COLO829 (cell line): ENCODE data around the gene GREB1L.
"Not testable (repeated sequence)": the region's sequence is repeated elsewhere in the genome, so short reads cannot be mapped to it uniquely, and the experiment has no call there.

ENCODE experiments used
- DNase-seq: peaks from one replicate; pipeline ENCODE4 v3.0.0; 2012; ENCODE audit warnings: low spot score

Gene GREB1L

DNA sequence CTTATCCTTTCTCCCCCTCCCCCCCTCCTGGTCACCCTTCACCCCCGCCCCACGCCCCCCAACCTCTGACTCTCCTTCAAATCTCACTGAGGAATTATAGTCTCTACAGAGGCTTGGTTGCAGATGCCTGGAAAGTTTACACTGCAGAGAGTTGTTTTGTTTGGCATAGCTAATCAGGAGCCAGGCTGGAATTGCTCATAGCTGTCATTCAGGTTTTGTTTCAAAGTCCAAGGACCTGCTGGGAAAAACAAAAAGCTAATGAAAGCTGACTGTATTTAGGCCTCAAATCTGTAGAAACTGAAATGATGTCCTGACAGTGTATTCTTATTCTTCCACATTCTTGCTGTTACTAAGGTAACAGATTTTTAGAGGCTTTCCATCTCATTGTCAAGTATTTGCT lies 22.6 kb downstream of the GREB1L start:
- DNase-seq, result no peak

DNA sequence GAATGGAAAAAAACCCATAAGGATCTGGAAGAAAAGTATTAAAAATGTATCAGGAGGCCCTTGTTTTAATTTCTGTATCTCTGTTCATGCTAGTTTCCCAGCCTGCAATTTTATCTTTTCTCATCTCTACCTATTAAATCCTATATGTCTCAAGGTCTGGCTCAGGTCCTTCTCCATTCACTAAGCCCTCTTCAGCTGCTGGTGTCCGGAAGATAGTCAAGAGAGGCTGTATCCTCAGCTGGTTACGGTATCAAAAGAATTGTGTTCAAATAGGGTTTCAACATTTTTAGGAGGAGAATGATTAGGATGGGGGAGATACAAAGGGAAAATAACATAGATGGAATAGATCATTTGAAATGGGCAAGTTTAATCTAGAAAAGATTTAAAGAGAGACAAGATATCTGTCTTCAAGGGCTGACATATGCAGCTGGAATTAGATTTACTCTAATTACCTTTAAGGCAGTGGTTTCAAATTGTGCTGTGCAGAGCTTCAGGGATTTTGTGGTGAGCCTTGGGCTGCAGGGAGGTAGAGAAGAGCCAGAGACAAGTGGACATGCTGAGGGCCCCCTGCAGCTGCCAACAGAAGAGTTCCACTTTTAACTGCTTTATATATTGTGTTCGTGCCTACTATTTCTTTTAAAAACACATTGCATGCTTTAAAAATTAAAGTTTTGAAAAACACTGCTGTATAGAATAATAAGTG lies 24.1 kb downstream of the GREB1L start:
- DNase-seq, result no peak

DNA sequence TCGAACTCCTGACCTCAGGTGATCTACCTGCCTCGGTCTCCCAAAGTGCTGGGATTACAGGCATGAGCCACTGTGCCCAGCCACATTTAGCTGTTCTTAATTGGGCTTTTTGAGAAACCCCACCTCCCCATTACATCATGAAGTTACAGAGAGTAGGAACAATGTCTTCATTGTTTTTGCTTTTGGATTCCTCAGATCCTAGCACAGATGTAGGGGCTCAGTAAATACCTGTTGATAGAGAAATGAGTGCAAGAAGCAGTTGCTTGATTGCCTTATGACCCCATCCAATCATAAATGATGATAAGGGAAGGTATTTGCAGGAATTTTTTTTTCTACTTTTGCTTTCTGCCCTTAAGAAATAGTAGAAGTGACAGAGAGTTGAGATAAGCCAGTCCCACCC lies 25.4 kb downstream of the GREB1L start:
- peak; percentile 27 for DNase-seq

DNA sequence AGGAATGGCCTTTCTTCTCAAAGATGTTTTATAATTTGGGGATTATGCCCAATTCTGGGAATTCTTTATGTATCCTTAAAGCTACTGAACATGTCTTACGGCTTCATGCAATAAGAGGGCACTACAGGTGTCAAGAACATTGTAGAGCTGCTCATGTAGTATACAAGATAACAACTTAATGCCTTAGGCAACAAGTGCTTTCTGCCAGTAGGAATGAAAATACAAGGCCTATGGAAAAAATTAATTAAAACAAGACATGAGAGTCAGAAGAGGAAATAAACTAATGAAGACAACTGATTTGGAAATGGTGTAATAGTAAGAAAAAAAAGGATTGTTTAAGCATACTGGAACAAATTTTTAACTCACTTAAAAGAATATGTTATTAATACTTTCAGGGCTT lies 27.3 kb downstream of the GREB1L start:
- DNase-seq, result no peak

DNA sequence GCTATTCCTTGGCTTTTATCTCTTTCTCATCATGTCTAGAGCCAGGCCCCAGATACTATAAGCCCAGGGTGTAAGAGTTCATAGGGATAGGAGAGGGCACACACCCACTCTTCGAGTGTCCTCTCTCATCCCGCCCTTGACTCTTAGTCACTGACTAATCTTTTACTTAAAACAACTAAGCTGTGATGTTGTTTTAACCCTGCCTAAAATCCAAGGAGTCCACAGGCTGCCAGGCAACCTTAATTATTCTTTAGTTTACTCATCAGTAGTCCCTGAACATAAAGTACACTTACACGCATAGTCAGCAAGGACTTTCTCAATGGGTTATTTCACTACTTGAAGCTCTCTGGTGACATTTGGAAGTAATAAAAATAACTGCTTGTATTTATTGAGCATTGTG lies 28.4 kb downstream of the GREB1L start:
- no peak for DNase-seq

DNA sequence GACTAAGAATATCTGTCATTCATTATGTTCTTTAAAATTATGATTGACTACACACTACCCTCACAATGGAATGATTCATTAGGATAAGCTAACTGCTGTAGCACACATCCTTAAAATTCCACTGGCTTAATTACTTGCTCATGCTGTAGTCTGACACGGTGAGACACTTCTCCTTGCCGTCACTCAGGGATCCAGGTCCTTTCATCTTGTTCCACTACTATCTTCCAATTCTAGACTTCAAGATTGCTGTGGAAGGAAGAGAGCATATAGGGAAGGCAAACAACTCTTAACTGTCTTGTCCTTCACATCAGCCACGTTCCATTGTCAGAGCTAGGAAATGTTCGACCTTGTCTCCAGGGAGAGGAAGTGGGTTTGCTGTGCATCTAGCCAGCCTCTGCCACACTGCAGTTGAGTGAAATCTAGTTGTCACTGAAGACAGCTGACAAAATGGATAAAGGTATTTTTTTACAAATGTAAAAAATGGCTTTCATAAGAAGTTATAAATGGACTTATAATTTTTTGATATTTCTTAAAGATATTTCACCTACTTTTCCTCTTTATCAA lies 30.1 kb downstream of the GREB1L start:
- DNase-seq, result no peak

DNA sequence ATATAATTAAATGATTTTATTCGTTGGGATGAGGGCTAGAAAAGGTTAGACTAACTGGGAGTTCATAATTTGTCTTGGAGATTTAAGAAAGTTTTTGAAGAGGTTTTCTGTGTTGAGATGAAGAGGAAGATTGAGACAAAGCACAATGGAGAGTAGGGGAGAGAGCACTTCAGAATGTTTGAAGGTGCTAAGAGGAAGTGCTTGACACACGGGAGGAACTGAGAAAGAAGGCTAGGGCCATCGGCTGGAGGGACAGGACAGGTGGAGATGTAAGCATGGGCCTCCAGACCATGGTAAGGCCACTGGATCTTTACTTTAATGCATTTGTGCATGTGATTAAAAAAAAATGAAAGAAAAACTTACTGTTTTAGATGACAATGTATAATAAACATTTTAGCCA lies 31.5 kb downstream of the GREB1L start:
- DNase-seq, result no peak

DNA sequence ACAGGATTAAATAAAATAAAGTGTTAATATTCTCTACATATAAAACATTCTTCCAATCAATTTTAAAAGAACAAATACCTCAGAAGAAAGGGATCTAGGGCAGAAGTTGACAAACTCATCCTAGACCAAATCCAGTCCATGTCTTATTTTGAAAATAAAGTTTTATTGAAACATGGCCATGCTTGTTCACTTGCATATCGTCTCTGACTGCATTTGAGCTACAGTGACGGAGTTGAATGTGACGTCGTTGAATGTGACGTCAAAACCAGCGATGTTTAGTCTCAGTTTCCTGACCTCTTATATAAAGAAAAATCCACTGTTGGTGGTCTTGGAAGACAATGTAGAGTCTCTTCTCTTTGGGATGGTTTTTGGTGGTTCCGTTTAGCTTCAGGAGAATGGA lies 33.6 kb downstream of the GREB1L start:
- DNase-seq, result no peak

DNA sequence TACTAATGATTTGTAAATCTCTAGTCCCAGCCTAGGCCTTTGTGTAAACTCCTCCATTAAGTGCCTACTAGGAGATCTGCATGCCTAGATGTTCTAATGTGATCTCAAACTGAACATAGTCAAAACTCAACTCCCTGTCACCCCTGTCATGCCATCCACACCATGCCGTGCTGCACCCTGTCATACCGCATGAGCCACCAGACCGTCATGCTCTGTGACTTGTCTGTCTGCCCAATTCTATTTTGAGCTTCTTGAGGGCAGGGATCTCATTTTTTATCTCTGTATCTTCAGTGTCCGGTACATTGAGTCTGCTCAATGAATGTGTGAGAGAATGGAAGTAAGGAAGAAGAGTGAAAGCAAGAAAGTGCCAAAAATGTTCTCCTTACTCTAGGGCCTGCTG lies 35.5 kb downstream of the GREB1L start:
- no peak for DNase-seq

DNA sequence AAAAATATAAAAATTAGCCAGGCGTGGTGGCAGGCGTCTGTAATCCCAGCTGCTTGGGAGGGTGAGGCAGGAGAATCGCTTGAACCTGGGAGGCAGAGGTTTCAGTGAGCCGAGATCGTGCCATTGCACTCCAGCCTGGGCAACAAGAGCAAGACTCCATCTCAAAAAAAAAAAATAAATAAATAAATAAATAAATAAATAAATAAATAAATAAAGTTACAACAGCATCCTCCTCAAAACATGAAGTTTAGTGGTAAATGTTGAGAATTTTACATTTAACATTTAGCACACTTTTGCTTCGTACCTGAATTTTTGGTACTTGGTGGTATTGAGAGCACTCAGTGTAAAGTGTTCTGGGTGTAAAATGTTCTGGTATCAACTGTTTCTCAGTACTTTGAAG lies 36.2 kb downstream of the GREB1L start:
- not testable (repeated sequence) for DNase-seq

DNA sequence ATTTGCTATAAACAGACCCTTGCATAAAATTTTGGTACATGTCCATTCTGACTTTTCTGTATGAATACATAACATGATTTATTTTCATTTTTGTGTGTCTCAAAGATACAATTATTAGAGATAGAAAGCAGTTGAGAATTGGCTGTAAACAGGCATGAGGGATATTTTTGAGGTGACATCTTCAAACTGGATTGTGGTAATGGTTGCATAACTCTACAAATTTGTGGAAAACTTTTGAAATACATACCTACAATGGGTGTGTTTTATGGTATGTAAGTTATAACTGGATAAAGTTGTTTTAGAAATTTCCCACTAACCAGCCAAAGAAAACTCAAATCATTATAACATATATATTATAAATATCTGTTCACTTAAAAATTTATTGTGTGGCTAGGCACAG lies 39.6 kb downstream of the GREB1L start:
- DNase-seq, result no peak

DNA sequence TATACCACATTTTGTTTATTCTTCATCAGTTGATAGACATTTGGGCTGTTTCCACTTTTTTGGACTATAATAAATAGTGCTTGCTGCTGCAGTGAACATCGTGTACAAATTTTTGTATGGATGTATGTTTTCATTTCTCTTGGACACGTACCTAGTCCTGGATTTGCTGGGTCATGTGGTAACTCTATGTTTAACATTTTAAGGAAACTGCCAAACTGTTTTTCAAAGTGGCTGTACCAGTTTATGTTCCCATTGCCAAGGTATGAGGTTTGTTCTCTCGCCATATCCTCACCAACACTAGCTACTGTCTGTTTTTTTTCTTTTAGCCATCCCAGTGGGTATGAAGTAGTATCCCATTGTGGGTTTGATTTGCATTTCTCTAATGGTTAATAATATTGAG lies 42.5 kb downstream of the GREB1L start:
- DNase-seq, result no peak

DNA sequence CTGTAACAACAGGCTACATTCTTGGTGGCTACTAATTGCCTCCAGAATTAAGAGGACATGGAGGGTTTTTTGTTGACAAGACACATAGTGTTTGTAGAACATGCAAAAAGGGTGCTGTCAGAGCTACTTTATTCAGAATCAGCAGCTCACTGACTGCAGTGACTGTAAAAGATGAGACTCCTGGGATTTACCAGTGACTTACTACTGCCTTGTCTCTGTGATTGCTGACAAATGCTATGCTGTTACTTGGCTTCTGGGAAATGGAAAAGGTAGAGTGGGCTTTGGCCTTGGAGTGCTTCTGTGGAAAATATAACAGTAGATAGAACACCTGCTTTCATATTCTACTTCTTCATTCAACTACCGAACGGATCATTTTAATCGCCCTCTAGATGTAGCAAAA lies 47.8 kb downstream of the GREB1L start:
- DNase-seq, result no peak

DNA sequence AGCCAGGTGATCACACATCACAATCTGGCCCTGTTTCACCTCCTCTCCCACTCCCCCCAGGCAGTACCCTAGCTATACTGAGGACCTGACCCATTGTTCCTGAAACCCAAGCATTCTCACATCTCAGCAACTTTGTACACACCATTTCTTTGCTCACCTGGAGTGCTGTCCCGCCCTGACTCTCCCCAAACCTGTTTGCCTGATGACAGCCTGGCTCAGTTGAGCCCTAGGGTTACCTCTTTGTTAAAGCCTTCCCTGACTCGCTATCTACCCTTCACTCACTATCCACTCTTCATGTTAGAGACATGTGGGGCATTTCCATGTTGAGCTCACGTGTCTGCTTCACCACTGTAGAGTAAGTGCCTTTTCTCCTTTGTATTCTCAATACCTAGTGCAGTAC lies 49.1 kb downstream of the GREB1L start:
- DNase-seq, result no peak

DNA sequence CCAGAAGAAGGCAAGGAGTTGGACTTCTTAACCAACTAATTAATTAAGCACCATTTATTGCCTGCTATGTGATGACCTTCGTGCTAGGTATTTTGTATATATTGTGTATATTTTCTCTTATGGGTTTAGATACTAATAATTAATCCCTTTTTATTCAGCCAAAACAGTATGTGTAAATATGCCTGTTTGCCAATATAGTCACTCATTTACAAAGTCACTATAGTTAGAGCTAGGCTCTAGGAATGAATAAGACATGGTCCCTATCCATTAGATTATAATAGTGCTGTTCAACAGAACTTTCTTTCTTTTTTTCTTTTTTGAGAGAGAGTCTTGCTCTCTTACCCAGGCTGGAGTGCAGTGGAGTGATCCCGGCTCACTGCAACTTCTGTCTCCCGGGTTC lies 51.4 kb downstream of the GREB1L start:
- no peak for DNase-seq

DNA sequence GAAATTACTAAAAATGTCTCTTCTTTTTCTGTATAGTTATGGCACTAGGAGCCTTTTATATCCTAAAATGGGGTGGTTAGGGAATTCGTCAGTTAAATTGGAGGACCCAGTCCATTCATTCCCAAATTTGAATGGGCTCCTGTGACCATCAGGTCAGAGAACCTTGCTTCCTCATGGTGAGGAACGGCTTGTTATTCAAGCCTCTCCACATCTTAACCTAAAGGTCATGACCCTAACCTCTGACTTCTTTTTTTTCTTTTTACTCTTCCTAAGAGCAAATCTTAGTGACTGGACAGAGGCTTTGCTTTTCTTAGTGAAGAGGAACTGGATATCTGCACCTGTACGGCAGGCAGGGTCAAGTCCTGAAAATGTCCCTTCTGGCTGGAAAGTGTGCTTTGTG lies 53.1 kb downstream of the GREB1L start:
- DNase-seq, result no peak

DNA sequence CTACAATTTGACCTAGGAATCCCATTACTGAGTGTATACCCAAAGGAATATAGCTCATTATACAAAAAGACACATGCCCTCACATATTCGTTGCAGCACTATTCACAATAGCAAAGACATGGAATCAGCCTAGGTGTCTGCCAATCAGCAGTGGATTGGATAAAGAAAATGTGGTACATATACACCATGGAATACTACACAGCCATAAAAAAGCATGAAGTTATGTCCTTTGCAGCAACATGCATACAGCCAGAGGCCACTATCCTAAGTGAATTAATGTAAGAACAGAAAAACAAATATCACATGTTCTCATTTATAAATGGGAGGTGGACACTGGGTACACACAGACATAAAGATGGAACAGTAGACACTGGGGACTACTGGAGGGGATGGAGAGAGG lies 54.0 kb downstream of the GREB1L start:
- no peak for DNase-seq

DNA sequence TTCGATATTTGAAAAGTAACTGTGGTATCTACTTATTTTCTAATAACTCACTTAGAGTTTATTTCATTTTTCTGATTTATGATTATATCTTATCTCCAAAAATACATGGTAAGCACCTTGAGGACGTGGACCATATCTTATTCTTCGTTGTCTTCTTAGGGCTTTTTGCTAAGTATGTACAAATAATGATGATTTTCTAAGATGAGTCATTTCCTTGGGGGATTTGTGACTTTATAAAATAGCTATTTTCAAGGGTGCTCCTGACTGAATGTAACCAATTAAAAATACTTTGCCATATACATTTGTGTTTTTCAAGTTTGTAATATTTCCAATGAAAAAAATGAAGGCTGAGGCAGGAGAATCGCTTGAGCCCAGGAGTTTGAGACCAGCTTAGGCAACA lies 56.3 kb downstream of the GREB1L start:
- DNase-seq, result no peak

DNA sequence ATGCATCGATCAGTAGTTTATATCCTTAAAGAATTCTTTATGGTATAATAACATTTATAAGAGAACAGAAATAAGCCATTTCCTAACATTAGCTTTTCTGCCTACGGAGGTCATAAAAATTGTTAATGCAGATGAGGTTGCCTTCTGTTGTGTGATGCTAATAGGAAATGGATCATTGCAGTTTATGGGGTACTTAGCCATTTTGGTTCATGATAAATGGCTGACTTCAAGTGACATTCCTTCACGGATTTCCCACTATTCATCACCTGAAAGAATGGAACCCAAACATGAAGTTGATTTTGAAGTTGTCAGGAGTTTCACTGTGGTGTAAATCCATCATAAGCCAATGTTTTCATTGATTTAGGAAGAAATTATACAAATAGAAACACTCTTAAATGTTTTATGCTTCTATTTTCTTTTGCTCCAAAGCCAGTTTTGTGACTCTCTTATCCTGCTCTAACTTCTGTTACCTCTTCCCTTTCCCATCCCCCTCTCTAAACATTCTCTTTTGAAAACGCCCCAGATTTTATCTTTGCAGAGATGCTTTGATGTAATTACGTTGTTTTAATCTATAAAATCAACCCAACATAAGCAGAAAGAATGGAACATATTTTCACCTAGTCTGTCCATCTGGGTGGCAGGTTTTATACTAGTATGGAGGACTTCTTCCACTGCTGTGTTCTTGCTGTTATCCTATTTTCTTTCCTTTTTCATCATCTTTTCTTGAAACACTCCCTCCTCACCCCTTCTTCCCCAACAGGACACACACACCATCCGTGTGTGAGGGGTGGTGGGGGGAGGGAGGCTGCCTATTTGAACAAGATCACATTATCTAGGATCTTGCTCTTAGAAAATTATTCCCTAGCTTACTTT lies 58.2 kb downstream of the GREB1L start:
- DNase-seq, result no peak

DNA sequence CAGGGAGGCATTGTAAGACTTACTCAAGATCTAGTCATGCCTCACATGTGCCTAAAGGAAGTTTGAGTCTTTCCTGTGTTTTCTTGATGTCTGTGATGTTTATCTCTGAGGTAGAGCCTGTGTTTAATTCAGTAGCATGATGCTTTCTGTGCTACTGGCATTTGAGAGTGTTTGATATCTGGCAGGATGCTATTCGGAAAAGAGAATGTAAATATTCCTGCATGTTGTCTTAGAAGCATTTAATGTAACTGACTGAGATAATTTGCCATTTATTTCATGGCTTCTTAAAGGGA lies 58.8 kb downstream of the GREB1L start:
- no peak for DNase-seq

DNA sequence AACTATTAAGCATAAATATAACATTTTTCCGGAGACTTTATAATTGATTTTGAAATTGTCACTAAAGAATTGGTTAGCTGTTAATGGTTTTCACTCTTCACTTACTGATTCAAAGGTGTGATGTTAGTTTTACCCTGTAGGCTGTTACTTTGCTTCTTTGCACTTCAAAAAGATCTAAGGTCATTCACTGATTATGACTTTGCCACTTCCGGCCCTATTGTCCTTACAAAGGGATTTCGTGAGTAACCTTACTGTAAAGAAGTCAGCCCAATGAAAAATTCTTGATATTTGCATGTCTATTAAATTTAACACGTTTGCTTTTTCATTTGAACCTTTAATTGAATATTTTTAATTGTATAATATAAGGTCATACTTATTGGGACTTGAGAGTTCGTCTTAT lies 61.4 kb downstream of the GREB1L start:
- DNase-seq, result no peak

DNA sequence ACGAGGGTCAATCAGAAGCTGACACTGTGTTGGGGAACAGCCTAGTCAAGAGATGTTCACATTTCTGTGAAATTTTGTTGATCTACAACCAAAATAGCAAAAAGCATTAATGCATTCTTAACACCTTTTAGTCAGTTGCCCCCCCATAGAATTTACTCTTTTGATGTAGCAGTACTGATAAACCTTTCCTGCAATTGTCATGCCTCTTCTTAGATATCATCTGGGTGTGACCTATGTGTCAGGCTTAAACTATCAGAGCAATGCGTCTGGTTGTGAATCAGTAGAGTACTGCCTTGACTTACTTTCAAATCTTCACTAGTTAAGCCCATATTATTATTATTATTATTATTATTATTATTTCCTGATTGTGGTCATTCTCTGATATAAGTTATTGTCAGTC lies 61.9 kb downstream of the GREB1L start:
- DNase-seq, result no peak

DNA sequence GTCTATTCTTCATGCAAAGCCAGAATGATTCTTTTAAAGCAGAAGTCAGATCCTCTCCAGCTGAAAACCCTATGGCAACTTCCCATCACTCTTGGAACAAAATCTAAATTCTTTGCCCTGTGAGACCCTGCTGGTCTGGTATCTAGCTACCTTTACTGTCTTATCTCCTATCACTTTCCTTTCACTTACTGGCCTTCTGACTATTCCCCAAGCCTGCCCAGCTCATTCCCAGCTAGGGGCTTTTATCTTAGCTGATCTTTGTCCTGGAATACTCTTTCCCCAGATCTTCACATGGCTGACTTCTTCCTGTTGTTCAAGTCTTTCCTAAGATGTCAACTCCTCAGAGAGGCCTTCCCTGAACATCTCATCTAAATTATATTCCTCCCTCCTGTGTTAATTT lies 63.6 kb downstream of the GREB1L start:
- DNase-seq, result no peak

DNA sequence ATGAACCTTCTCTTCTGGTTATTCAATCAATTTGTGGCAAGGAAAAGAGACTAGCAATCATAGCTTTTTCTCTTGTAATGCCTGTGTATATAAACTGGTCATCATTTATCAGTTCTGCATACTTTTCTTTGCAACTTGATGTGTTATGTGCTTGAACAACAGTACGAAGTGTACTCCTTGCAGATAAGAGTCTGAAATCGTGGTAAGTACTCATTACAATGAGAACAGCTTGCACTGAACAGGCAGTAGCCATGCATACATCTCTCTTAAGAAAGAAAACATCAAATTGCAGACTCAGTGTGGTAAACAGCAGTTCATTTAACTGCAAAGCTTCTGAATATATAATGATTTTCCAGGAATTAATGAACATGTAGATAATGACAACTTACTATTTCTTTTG lies 64.3 kb downstream of the GREB1L start:
- no peak for DNase-seq
